HG03460 (cell line): ENCODE data around the gene SMYD1.
"Not testable (repeated sequence)": the region's sequence is repeated elsewhere in the genome, so short reads cannot be mapped to it uniquely, and the experiment has no call there.

ENCODE experiments used
- ATAC-seq: cut with Tn5 transposase; IDR thresholded peaks from one replicate; pipeline ENCODE4 v1.9.1; 2021; ENCODE audit not compliant: unreplicated experiment

SMYD1 gene

DNA sequence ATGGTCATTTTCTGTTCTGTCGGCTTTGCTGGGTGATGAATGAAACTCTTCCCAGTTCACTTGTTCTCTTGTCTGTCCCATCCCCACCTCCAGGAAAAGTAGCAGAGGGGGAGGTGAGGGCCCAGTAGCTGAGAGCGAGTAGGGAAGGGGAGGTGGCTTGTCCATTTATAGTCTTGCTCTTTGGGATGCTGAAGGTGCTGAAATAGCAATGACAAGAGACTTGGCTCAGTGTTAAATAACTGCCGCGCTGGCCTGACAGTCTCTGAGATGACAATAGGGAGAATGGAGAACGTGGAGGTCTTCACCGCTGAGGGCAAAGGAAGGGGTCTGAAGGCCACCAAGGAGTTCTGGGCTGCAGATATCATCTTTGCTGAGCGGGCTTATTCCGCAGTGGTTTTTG lies at the start of gene SMYD1:
SMYD1 (plus strand) TSS at position 228 of the 400 bp plus-strand sequence; CDS start at position 268, 40 bp downstream.
- no peak for ATAC-seq

DNA sequence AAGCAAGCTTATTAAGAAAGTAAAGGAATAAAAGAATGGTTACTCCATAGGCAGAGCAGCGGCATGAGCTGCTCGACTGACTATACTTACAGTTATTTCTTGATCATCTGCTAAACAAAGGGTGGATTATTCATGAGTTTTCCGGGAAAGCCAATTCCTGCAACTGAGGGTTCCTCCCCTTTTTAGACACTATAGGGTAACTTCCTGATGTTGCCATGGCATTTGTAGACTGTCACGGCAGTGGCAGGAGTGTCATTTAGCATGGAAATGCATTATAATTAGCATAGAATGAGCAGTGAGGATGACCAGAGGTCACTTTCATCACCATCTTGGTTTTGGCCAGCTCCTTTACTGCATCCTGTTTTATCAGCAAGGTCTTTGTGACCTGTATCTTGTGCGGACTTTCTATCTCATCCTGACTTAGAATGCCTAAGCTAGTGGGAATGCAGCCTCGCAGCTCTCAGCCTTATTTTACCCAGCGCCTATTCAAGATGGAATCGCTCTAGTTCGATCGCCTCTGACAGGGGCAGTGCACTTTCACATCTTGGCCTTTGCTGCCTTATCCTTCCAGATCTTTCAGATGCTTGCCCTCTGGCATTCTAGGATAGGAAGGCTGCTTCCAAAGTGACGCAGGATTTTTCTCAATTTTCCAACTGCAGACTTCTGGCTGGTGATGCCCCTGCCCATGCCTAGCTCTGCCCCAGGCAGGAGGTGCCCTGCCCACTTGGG lies 49.4 kb upstream of the SMYD1 start:
- ATAC-seq: not testable (repeated sequence)

DNA sequence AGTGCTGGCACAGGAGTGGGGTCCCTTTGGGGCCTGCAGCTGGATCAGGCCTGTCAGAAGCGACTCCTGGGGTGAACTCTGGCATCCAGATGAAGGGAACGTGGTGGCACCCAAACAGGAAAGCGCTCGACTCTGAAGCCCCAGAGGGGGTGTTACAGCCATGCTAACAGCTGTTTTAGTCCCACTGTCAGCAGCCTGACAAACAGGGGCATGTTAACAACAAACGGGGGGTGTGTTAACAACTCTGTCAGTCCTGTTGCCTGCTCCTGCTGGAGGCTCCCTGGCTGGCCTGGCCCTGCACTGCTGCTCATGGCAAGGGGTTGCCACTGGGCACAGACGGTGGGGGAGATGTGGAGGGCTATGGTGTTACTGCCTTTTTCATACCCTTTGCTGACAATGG lies 48.7 kb upstream of the SMYD1 start:
- no peak for ATAC-seq

DNA sequence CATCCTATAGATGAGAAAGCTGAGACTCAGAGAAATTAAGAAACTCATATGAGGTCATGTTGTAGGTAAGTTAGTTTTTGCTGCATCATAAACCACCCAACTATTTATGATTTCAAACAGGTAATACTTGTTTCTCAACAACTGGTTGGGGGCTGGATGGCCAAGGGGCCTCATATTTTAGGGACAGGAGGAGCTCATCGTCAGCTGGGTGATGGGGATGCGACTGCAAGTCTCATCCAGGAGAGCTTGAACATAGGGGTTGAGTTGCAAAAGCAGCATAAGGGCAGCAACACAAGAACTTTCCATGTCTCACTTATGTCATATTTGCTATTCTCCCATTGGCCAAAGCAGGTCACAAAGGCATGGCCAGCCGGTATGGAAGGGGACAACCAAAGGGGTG lies 47.6 kb upstream of the SMYD1 start:
- no peak for ATAC-seq

DNA sequence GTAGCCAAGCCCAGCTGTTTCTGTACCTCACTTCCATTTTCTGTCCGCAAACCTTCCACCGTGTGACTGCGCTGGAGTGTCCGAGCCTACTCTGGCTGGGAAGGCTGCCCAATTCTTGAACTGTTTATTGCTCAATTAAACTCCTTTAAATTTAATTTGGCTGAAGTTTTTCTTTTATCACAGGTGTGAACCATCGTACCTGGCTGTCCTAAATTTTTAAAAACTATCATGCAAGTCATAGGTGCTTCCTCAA lies 45.0 kb upstream of the SMYD1 start:
- no peak for ATAC-seq

DNA sequence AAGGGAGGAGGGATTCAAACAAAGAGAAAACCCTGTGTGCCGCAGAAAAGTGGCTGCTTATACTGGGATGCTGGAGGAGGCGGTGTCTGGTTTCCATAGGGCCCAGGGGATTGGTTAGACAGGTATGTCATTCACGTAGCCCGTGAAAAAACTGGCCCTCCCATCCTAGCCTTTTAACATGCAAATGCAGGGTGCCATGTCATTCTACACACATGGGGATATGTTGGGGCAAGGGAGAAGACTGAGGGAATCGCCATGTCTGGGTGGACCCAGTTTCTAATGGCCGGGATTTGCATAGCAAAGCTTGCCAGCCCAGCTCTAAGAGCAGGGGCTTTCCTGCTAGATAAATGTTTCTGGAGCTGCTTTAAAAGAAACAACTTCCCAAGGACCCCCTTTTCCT lies 43.1 kb upstream of the SMYD1 start:
- no peak for ATAC-seq

DNA sequence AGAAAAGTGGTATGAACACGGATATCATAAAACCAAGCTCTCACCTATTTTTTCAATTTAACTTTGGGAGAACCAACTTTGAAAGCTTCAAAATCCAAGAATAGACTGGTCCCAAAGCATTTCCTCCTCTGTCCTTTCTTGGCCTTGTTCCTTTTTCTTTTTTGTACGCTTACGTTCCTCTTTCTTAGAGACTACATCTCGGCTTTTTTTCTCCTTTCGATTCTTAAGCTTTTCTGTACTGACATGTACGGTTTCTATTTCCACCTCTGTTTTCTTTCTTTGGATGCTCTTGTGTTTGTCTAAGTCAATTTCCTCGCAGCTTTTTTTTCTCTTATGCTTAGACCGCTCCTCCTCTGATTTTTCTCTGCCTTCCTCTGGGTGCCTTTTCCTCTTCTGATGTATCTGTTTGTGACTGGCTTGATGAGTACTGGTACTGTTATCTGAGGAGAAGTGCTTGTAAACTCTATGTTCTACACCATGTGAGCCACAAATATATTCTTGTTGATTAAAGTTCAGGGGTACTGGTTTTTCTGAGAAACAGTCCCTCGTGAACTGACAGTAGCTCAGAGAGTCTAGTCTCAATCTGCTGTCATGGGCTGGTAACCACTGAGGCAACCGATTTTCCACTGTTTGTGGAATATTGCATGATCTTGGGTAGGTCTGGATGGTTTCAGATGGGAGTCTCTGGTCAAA lies 39.8 kb upstream of the SMYD1 start:
- ATAC-seq: peak; percentile 47

DNA sequence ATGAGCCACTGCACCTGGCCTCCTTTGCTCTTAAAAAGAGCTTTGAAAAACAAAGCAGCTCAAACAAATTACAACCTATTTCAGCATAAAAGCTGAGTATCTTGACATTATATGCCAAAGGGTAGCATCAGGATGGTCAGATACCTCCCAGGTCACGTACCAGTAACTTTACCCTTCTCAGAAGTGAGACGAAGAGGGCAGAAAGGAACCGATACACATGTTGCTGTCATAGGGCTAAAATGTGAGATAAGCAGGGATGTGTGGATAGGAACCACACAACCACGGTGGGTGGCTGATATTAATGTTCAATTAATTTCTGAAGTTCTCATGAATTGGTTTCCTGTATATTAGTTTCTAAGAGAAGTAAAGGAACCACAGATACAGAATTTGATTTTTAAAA lies 38.7 kb upstream of the SMYD1 start:
- ATAC-seq: no peak

DNA sequence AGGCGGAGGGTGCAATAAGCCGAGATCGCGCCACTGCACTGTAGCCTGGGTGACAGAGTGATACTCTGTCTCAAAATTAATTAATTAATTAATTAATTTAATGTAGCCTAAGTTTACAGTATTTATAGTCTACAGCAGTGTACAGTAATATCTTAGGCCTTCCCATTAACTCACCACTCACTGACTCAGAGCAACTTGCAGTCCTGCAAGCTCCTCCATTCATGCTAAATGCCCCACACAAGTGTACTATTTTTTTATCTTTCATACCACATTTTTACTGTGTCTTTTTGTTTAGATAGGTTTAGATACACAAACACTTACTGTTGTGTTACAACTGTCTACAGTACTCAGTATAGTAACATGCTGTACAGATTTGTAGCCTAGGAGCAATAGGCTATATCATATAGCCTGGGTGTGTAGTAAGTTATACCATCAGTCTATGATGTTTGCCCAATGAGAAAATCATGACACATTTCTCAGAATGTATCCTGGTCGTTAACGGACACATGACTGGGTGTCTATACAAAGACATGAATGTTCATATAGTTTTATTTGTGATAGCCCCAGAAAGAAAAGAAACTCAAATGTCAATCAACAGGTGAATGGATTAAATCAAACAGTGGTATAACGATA lies 35.4 kb upstream of the SMYD1 start:
- ATAC-seq: no peak

DNA sequence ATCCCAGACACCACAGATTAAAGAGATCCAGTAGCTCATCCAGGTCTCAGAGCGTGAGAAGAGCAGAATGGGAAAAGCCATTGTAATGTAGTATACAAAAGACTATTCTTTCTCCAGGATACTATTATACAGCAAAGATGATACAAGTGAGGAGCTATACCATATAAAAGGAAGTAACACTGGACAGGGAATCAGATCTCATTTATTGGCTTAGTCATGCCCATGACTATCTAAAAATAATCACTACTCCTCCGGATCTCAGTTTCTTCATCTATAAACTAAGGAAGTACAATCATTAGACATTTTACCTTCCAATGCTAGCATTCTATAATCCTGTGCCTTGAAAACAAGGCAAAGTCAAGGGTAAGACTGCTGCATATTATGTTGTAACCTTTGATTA lies 31.4 kb upstream of the SMYD1 start:
- ATAC-seq: no peak

DNA sequence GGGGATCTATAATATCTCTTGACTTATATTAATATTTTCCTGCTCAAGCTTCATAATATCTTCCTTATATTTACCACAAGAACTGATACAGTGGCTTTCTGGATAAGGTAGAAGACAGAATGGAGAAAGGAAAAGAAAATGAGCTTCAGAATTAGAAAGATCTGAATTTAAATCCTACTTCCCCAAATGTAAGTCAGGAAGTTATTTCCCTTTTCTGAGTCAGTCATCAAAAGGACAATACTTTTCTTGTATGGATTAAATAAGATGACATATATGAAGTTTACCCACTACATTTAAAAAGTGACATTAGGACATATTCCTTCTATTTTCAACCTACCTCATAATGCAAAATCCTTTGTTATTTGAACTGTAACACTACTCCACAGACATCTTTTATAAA lies 31.0 kb upstream of the SMYD1 start:
- ATAC-seq: no peak

DNA sequence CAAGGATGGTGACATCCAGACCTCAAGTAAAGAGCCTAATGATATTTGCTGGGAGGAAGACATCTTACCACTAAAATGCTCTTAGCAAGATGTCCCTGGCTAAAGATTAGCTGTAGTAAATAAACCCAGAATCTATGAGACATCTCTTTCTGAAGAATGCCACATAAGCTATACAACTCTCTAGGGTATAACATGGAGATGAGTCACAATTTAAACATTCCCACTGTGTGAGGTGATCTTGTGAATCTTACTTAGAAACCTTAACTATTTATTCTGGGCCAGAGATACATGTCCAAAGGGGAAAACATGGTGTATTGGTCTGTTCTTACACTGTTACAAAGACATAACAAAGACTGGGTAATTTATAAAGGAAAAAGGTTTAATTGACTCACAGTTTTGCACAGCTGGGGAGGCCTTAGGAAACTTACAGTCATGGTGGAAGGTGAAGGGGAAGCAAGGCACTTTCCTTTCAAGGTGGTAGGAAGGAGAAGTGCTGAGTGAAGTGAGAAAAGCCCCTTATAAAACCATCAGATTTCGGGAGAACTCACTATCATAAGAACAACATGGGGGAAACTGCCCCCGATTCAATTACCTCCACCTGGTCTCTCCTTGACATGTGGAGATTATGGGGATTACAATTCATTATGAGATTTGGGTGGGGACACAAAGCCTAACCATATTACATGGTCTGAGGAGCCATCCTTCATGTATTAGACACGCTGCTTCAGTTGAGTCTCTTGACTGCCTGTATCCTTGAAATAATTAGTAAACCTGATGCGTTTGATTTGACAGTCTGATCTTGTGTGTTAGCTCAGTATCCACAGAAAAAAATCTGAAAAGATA lies 29.1 kb upstream of the SMYD1 start:
- no peak for ATAC-seq

DNA sequence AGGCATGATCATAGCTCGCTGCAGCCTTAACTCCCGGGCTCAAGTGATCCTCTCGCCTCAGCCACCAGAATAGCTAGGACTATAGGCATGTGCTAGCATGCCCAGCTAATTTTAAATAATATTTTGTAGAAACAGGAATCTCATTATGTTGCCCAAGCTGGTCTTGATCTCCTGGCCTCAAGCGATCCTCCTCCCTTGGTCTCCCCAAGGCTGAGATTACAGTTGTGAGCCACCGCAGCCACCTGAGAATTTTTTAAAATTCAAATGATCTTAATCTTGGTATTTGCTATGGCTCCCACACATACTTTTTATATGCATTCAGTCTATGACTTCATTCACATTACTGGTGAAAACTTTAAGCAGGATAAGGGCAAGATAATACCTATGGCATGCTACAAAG lies 25.1 kb upstream of the SMYD1 start:
- no peak for ATAC-seq

DNA sequence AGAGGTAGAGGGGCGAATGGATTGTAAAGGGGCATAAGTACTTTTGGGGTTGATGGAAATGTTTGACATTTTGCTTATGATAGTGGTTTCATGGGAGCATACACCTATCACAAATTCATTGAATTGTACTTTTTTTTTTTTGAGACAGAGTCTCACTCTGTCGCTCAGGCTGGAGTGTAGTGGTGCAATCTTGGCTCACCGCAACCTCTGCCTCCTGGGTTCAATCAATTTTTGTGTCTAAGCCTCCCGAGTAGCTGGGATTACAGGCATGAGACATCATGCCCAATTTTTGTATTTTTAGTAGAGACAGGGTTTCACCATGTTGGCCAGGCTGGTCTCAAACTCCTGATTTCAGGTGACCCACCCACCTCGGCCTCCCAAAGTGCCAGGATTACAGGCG lies 22.1 kb upstream of the SMYD1 start:
- ATAC-seq: not testable (repeated sequence)

DNA sequence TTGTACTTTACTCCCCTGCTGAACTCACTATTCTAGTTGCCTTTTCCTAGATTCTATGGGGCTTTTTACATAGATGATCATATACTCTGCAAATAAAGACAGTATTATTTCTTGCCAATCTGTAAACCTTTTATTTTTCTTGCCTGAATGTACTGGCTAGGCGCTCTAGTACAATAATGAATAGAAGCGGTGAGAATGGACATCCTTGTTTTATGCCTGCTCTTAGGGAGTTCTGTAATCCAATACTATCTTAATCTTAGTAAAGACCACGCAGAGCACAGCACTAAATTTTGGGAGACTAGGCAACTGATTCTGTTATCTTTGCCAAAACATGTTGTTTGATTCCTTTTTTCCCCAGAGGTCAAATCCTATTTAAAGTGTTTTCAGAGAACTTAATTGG lies 19.1 kb upstream of the SMYD1 start:
- no peak for ATAC-seq

DNA sequence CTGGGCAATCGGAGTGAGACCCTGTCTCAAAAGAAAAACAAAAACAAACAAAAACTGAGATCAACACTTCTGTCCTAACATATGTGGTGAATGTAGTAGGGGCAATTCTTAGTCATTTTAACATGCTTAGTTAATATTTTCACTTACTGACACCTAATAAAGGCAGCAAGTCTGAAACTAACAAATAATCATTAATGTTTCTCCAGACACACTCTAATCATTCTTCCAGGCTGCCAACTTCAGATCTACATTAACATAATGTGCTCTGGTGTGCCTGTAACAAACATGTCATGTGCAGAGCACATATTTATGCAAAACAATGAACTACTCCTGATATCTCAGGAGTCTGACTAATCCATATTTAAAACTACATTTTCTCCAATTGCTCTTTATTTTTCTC lies 18.0 kb upstream of the SMYD1 start:
- ATAC-seq: no peak

DNA sequence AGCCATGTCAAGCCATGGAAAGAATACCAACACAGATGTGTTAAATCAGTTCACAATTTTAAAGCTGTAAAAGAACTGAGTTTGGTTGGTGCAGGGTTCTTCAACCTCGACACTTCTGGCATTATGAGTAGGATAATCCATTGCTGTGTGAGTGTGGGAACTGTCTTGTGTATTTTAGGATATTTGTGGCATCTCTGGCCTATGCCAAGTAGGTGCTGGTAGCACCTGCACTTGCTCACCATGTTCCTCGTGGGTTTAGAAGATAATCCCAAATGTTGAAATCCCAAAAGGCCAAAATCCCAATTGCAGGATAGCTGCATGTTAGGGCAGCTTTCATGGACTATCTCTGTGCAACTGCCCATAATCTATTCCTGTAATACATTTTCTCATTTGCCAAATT lies 15.8 kb upstream of the SMYD1 start:
- ATAC-seq: no peak

DNA sequence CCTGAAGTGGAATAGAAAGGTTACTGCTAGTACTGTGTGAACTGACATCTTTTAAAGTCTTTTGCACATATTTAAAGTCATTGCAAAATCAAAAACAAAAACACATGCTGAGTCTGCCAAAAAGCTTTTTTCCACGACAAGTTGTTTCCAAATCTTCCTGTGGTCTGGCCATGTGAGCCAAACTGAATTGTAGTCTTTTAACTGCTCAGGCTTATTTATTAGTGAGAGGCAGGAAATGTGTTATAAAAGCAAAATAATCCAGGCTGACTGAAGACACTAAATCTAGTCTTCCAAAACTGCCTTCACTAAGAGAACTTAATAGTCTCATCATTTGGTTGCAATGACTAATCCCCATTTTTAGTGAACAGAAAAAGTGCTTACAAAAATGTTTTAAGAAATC lies 14.3 kb upstream of the SMYD1 start:
- no peak for ATAC-seq

DNA sequence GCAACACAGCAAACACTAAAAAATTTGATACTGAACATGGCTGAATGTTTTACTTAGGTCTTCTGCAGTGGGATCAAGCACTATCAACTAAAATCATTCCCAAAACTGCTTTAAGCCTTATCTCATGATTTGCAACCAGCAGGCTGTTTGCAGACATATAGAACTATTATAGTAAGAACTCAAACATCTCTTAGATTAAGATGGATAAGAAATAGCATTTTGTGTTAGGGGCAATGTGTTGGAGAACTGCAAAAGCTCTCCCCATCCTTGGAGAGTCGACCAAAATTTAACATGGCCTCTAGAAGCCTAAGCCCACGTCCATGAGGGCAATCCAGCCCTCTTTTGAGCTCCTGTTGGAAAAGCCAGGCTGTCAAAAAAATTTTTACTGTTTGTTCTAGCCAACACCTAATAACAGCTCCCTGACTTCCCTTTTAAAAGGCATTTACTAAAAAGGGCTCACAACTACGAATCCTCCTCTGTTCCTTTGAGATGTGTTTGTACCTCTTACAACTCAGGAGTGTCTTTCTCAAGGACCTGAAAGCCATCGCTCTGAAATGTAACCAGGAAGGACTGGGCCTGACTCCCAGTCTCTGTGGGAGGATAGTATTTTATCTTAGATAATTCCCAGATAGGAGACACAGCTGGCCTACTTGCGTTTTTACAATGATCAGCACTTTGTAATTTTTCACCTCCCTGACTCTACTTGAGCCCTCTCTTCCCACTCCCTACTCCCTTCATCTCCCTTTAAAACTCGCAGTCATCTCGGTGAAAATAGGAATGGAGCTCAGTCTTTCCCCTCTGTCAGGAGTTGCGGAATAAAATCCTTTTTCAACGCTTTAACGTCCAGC lies 13.5 kb upstream of the SMYD1 start:
- no peak for ATAC-seq

DNA sequence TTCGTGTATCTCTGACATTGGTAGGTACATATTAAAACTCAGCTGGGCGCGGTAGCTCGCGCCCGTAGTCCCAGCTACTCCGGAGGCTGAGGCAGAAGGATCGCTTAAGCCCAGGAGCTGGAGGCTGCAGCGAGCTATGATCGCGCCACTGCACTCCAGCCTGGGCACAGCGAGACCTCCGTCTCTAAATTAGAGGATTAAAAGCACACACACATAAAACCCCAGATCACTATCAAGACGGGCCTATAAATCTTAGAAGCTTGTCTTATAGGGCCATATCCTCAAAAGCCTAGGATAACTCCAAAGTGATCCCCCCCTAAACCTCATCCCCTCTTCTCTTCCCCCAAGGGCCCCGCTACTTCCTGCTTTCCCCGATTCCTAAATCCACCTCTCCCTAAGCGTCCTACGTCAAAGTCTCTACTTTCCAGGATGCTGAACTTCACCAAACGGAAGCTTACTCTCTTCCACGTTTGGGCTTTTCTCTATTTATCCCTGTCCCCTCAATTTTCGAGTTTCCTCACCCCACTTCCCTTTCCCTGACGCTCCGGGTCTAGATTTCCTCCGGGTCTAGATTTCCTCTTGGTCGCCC lies 12.7 kb upstream of the SMYD1 start:
- no peak for ATAC-seq
